ENCODE measurements around the gene HPCAL1. TPM values are rescaled to one million over a fixed set of nuclear protein-coding genes. Genes with fewer than 3 reads are reported as not detected.
A peak's percentile ranks its signal among the peaks of the same experiment; 100 is the strongest.

Gene HPCAL1
- total and polyA plus RNA-seq, 2 of the 8 experiments (the other 6 are each of a cell fraction or from before 2014, with no cell fraction given) = 5.8 to 8.6 TPM

DNA sequence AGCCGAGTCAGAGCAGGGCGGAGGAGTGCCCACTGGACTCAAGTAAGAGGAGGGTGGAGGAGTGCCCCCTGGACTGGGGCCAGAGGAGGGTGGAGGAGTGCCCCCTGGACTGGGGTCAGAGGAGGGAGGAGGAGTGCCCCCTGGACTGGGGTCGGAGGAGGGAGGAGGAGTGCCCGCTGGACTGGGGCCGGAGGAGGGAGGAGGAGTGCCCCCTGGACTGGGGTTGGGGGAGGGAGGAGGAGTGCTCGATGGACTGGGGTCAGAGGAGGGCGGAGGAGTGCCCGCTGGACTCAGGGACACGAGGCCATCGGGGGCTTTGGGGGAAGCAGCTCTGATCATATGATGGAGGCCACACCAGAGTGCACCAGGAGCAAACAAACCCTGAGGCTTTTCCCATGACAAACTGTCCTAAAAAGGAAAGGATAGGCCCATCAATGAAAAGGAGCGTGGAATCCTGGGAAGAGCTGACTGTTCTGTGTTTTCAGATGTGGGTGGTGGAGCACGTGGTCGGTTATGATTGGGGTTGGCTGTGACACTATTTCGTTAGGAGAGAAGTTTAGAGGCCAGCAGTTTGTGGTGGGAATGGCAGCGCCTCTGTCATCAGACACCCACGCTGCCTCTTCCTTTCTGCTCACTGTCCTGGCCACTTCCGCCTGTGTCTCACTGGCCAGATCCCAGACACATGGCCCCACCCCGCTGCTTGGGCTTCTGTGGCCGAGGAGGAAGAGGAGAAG lies 24.5 kb upstream of the HPCAL1 start:
- ChIA-PET POLR2A (ENCODE audit: partially characterized antibody) (interaction anchor here (0.8 kb wide), 1 partner anchor 63 kb away, joined by 4 read pairs; no protein-coding TSS in a partner anchor), CTCF (ENCODE audit: partially characterized antibody) (interaction anchor here (1.3 to 3.8 kb wide), 4 partner anchors 9 to 135 kb away, joined by 4 to 14 read pairs (median 10); no protein-coding TSS in a partner anchor)
- Histone ChIP-seq H3K79me2 (ENCODE audit: control insufficient read depth in 1 of 2, insufficient read depth in 2 of 2, low read length in 2 of 2) (no peaks in the 10 kb centered on the region), H3K9me3 (ENCODE audit: insufficient read depth in 2 of 2, low read depth in 1 of 2, low read length in 1 of 2) (no peaks in the 10 kb centered on the region), H2BK5ac (ENCODE audit: low read depth, low read length) (no peak overlapping the region), H3K56ac (replicated peaks; ENCODE audit: insufficient read length, low read depth, low read length) (no peak overlapping the region), H2AFZ (ENCODE audit: low read length) (no peak overlapping the region), H3K36me3 (ENCODE audit: control insufficient read depth in 2 of 4, insufficient read depth in 4 of 4, low read length in 3 of 4) (no peaks in the 10 kb centered on the region), H3K9ac (replicated peaks in 1 of 4; ENCODE audit: extremely low read depth in 1 of 4, low read depth in 3 of 4, low read length in 3 of 4) (no peak overlapping the region), H4K20me1 (replicated peaks in 1 of 2; ENCODE audit: control insufficient read depth in 1 of 2, insufficient read depth in 2 of 2, low read length in 2 of 2) (no peaks in the 10 kb centered on the region), H4K8ac (ENCODE audit: extremely low read depth, insufficient read depth, low read length) (peak overlapping the region; percentile 78; the same call in 1 of the 2 replicates), H2BK12ac (ENCODE audit: low read depth, low read length) (no peak overlapping the region), H3K4me2 (ENCODE audit: insufficient read depth in 1 of 2, low read depth in 2 of 2, low read length in 2 of 2) (no peak overlapping the region), H3K23ac (ENCODE audit: insufficient read length) (no peak overlapping the region), H3K27me3 (replicated peaks in 1 of 4; ENCODE audit: control insufficient read depth in 3 of 4, extremely low read depth in 1 of 4, insufficient read depth in 3 of 4, low read length in 3 of 4) (no peaks in the 10 kb centered on the region), H3K23me2 (ENCODE audit: low read depth, low read length) (no peaks in the 10 kb centered on the region), H3K4ac (replicated peaks; ENCODE audit: insufficient read length, low read depth, low read length) (no peak overlapping the region), H3K14ac (ENCODE audit: insufficient read length) (no peak overlapping the region), H3K18ac (ENCODE audit: extremely low read depth, low read length) (no peak overlapping the region), H2BK120ac (replicated peaks; ENCODE audit: low read depth, low read length) (no peak overlapping the region), H4K5ac (ENCODE audit: insufficient read length, low read depth, low read length) (no peak overlapping the region), H3K4me1 (replicated peaks in 1 of 4; ENCODE audit: control insufficient read depth in 3 of 4, insufficient read depth in 4 of 4, low read length in 3 of 4) (no peaks in the 10 kb centered on the region; a peak in 1 of 7 replicates), H2BK20ac (ENCODE audit: low read length) (no peak overlapping the region), H3K4me3 (ENCODE audit: extremely low read depth in 1 of 4, insufficient read depth in 2 of 4, low read depth in 3 of 4, low read length in 4 of 4) (no peak overlapping the region), H3K27ac (ENCODE audit: low read depth, low read length) (no peak overlapping the region), H2AK5ac (ENCODE audit: low read depth, low read length) (no peak overlapping the region), H4K91ac (replicated peaks; ENCODE audit: insufficient read length, low read length) (no peak overlapping the region), H3K79me1 (ENCODE audit: low read depth, low read length) (no peaks in the 10 kb centered on the region), H2BK15ac (ENCODE audit: low read length) (no peak overlapping the region)
- FAIRE-seq = no peak
- no peak for DNase-seq (ENCODE audit: low read depth in 1 of 2, low spot score in 2 of 2)
- WGBS, 2 experiments (ENCODE audit: extremely low coverage in 1 of 2, insufficient coverage in 1 of 2, insufficient read length in 1 of 2, insufficient replicate concordance in 2 of 2, low coverage in 1 of 2, low lambda C conversion rate in 2 of 2, missing lambda C conversion rate in 1 of 2) = 88% methylated on average over 14 of the region's 19 CpGs; no CpG with 5 or more reads in 1 of the 2 experiments
- TF ChIP-seq POLR2AphosphoS5 (IDR thresholded peaks at IDR 0.05; ENCODE audit: low read depth, low read length) = no peak
- TF ChIP-seq ASH2L (IDR thresholded peaks at IDR 0.05; ENCODE audit: low read length) = no peak
